ENCODE results near the gene ID1.

The ID1 gene, protein sequence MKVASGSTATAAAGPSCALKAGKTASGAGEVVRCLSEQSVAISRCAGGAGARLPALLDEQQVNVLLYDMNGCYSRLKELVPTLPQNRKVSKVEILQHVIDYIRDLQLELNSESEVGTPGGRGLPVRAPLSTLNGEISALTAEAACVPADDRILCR

DNA sequence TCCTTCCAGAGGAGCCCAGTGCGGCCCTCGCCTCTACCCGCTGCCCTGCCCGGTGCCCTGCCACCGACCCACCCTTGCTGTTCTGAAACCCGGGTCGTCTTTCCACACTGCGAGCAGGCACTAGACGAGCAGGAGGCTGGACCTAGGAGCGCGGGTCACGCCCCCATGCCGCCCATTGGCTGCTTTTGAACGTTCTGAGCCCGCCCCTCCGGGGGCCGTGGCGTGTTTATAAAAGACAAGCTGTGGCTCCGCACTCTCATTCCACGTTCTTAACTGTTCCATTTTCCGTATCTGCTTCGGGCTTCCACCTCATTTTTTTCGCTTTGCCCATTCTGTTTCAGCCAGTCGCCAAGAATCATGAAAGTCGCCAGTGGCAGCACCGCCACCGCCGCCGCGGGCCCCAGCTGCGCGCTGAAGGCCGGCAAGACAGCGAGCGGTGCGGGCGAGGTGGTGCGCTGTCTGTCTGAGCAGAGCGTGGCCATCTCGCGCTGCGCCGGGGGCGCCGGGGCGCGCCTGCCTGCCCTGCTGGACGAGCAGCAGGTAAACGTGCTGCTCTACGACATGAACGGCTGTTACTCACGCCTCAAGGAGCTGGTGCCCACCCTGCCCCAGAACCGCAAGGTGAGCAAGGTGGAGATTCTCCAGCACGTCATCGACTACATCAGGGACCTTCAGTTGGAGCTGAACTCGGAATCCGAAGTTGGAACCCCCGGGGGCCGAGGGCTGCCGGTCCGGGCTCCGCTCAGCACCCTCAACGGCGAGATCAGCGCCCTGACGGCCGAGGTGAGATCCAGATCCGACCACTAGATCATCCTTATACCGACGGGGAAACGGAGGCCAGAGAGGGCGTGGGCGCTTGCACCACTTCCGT lies at the start of gene ID1:
TSS of gene ID1 (plus strand) at position 259 of the 871 bp plus-strand sequence. CDS start at position 358, 99 bp downstream.
- DNase-seq: peak; percentile 88

DNA sequence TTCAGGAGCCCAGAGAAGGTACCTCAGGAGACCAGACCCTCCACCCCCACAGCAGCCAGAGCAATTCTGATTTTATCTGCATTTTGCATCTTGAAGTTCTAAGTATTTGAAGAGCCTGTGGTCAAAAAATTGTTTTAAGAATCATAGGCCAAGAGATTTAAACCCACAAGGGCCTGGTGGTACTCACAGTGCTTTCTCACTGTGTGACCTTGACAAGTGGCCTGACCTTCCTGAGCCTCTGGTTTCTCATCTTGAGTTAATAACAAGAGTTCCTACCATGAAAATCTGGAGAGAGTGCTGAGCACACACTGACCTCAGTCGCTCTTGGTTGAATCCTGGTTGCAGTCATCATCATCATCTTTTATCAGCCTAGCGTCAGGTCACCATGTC lies 45.4 kb upstream of the ID1 start:
- no peak for DNase-seq

DNA sequence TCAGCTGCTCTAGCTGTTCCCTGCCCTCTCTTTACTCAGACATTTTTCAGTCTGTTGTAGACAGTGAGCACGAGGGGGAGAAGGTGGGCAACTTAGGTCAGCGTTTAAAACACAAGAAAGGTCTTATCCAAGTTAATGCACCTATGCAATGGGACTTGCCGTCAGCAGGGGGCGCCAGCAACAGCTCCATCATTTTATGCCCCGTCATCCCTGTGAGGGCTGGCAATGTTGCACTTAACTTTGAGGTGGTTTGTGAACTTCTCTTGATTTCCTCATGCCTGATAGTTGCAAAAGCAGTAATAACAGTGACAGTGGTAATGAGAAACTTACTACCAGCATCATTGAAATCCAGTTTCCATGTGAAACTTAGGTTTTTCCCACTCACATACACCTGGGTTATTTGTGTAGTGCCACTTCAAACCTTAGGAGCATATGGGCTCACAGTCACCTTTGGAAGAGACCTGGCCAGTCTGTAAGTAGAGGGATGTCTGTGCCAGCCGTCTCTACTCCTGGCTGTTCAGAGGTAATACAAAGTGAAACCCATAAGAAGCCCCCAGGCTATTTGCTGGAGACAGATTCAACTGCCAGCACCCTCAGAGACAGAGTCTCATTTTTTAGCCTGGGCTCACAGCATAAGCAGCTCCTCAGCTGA lies 44.9 kb upstream of the ID1 start:
- peak; percentile 89 for DNase-seq

DNA sequence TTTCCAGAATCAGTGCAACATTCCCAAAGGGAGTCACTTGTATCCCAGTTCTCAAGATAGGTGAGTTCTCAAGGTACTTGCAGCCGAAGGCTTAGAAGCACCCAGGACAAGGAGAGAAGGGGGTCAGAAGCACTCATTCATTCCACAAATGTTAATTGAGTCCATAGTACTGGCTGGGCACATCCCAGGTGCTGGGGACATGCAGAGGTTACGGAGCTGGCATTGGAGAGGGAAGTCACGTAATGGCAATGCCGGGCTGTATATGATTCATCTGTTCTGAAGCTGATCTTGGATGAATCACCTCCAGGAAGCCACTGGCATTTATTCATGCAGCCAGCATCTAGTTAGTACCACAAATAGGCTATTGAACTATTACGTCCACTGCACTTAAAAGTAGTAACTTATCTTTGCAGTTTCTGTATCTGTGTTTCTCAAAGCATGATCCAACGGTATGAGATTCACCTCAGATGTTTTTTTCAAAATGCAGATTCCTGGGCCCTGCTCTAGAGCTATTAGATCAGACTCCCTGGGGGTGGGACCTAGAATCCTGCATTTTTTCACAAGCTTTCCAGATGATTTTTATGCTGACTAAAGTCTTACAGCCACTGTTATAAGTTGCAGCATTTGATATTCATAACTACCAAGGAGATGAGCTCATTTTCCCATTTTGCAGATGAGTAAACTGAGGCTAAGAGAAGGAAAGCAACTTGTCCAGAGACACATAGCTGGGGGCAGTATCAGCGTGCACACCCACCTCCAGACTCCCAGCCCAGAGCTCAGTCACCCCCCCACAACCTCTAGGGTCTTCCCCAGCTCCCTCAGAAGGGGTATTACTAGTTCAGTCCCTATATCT lies 44.1 kb upstream of the ID1 start:
- no peak for DNase-seq

DNA sequence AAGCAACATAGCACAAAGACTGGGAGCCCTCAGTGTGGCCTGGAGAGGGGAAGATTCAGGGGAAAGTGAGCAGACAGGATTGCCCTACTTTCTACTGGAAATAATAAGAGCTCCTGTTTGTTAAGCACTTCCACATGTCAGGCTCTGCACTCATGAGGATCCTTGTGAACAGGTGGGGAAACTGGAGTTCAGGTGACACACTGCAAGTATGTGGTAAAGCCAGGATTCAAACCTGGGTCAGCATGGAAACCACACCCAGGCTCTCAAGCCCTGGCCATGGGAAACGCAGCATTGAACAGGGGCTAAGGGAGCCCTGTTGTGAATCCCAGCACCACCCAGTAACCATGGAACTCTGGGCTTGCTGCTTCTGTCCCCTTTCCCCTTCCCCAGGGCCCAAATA lies 42.8 kb upstream of the ID1 start:
- DNase-seq: no peak

DNA sequence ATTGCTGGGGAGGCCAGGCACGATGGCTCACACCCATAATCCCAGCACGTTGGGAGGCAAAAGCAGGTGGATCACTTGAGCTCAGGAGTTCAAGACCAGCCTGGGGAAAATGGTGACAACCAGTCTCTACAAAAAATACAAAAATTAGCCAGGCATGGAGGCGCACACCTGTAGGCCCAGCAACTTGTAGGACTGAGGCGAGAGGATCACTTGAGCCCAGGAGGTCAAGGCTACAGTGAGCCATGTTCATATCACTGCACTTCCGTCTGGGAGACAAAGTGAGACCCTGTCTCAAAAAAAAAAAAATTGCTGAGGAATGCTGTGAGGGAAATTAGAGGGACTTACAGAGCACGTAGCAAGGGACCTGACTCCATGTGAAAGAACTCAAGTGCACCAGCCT lies 40.8 kb upstream of the ID1 start:
- no peak for DNase-seq

DNA sequence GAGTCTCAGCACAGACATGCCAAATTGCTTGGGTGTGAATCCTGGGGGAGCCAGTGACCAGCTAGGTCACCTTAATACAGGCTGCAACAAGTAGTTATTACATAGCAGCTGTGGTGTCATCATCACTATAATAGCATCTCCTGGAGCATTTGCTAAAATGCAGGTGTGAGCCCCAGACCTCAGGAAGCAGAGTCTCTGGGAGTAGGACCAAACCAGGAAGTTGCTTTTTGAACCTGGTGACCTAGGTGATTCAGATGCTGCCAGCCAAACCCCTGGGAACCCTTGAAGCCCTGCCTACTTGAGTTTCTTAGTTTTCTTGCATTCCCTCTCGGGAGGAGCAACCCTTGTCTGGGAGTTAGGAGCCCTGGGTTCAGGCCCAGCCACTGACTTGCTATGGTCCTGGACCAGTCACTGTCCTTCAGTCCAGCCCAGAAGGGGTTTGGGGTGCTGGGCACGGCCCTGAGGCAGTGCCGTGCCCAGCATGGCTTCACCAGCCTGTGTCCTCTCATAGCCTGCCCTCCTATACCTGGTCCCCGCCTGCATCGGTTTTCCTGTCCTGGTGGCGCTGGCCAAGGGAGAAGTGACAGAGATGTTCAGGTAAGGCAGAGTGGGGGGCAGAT lies 39.3 kb upstream of the ID1 start:
- DNase-seq: no peak

DNA sequence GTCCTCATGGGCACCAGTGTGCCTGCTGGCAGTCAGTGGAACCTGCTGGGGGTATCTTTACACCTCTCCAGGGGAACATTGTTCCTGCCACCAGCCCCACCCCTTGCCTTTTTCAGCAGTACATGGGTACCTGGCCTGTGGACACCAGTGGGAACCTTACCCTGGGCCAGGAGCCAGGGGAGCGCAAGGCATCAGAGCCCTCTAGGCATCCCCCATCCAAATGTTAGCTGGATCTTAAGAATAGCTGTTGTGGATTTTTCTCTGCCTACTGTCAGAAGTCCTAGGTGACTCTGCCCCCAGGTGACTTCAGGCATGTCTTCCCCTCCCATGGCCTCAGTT lies 38.8 kb upstream of the ID1 start:
- DNase-seq: no peak

DNA sequence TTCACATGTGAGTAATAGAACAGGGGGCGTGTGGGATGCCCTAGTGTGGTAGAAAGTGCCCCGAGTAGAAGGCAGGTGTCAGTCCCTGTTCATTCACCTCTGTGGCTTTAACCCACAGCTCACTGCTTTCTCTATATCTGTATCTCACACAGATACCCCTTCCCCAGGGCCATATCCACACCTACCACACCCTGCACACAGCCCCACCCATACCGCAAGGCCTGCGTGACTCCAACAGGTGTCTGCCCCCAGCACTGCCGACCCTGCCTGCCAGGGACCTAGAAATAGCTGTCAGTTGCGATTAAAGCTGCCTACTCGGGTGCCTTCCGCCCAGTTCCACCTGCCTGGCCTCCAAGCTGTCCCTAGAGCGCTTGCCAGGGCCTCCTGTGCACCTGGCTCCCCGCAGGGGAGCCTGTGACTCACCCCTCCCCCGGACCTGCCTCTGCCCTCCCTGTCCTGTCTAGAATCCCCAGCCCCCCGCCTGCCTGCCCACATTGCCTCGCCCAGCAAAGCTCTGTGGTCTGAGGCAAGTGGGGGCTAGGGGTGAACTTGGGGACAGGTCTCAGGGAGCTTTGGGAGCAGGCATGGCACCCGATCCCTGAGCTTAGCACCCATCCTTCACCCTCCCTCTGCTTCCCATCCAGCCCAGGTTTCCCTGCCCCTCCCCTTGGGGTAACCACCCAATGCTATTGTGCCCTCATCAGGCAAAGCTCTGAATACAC lies 38.3 kb upstream of the ID1 start:
- no peak for DNase-seq

DNA sequence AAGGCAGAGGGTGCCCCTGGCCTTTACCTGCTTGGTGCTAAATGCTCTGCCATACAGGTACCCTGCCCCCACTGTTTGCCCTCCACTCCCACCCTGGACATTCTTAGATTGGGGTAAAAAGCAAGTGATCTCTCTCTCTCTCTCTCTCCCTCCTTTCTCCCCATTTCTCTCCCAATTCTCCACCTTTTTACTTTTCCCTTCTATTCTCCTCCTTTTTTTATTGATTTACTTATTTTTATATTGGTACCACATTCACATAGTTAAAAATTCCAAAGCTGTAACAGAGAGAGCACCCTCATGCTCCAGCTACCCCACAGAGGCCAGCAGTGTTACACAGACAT lies 37.7 kb upstream of the ID1 start:
- no peak for DNase-seq

DNA sequence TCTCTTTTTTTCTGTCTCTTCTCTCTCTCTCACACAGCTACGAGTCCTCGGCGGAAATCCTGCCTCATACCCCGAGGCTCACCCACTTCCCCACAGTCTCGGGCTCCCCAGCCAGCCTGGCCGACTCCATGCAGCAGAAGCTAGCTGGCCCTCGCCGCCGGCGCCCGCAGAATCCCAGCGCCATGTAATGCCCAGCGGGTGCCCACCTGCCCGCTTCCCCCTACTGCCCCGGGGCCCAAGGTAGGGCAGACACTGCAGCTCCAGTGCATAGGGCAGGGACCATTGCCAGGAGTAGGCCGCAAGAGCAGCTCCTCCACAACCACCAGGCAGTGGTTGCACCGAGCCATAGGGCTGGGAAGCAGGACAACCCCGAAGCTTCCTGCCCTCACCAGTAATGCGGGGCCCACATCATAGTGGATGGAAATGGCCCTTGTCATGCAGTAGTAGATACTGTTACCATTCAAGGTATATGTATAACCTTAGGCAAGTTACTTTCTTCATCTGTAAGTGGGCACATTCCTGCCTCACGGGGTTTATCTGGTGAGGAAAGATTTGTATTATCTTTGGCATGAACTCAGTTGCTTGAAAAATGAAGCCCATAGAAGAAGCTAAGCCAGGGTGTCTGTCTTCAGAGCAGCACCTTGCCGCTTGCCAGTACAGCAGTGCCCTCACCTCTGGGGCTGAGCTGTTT lies 36.9 kb upstream of the ID1 start:
- DNase-seq: no peak

DNA sequence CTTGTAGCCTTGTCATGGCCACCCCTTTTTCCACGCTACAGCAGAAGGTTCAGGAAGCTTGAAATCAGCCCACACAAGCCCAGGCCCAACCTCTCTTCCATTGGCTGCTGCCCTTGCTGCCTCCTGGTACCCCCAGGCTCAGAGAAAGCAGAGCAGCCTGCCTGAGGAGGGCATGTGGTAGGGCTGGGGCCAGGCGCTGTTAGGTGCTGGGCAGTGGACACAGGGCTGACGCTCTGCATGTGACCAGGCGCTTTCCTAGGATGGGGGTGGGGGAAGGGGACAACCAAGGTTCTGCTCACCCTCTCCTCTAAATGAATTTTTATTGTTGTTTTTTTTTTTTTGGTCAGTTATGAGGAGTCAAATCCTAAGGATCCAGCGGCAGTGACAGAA lies 36.3 kb upstream of the ID1 start:
- no peak for DNase-seq

DNA sequence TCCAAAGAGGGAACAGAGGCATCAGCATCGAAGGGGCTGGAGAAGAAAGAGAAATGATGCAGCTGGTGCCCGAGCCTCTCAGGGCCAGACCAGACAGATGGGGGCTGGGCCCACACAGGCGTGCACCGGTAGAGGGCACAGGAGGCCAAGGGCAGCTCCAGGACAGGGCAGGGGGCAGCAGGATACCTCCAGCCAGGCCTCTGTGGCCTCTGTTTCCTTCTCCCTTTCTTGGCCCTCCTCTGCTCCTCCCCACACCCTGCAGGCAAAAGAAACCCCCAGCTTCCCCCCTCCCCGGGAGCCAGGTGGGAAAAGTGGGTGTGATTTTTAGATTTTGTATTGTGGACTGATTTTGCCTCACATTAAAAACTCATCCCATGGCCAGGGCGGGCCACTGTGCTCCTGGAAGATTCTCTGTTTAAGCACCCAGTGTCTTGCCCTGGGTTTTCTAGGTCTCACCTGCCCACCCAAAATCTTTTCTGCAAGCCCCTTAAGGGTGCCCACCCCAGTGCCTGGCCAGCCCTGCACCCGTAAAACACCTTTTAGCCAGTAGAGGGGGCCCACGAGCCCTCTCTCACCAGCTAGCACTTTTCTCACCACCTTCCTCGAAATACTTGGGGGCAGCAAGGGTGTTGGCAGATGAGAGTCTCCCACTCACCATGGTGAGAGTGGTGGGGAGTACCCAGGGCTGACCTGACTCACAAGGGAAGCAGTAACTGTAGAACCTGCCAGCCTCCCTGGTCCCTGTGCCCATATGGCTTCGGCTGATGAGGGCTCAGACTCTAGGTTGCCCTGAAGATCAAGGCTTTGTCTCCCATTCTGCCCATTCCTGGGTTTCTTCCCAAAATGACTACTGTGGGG lies 35.7 kb upstream of the ID1 start:
- DNase-seq: peak; percentile 88

DNA sequence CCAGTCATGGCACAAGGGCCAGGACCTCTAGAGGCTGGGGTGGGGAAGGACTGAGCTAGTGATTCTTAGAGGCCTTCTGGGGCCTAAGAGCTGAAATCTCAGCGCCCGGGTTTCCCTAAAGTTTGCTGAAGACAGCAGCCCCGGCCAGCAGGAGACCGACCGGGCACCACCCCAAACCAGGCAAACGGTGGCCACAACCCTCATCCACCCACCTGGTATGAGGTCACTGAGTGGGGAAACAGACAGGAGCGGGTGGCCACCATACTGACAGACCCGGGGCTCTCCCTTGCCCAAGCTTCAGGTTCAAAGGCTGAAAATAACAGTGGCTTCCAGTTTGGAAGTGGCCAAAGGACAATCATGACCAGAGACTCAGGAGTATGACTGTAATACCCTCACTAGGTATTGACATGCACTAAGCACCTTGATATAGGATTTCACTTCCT lies 35.0 kb upstream of the ID1 start:
- no peak for DNase-seq

DNA sequence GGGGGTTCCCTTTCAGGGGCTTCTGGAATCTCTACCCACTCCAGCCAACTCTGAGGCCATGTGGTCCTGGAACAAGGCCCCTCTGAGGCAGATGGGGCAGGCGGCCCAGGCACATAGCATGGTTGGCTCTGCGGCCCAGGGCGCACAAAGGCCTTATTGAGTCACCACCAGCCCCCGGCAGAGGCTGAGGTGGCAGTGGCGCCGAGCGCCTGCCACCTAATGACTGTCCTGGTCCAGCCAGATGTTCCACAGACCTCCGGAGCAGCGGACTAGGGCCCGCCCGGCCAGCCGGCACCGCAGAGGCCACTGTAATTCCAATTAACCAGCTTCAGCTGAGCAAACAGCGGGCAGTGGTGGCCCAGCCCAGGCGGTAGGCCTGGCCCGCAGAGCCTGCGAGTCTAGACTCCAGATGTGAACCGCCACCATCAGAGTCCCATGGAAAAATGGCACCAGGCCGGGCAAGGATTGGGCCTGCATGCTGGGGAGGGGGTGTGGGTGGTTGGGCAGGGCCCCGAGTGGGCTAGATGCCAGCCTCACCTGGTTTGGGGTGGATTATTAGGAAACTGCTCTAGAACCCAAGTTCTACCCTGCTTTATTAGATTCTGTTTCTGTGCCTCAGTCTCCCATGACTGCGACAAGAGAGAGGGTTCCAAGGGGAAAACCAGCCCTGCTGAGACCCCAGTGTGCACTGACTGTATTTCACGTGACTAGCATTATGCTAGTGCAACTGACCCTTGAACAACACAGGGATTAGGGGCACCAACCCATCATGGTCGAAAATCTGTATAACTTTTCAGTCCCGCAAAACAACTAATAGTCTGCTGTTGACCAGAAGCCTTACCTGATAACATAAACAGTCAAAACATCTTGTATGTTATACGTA lies 34.1 kb upstream of the ID1 start:
- DNase-seq: no peak

DNA sequence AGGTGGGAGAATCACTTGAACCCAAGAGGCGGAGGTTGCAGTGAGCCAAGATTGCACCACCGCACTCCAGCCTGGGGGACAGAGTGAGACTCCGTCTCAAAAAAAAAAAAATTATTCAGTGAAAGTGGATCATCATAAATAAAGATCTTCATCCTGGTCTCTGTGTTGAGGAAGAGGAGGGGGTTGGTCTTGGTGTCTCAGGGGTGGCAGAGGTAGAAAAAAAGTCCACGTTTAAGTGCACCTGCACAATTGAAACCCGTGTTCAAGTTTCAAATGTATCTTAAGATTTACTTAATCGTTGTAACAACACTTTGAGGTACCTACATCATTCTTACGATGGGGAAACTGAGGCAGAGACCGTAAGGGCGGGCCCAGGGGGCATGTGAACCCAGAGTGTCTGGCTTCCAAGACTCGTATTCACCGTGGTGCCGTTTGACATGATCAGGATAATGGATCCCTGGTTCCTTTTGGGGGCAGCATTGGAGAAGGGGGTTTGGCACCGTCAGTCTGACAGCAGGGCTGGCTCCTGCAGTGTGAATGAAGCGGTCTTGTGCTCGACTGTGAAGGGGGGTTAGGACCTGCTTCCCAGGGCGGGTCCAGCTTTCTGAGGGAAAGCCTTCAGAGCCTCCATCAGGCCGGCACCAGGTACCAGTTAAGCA lies 32.9 kb upstream of the ID1 start:
- DNase-seq: no peak

DNA sequence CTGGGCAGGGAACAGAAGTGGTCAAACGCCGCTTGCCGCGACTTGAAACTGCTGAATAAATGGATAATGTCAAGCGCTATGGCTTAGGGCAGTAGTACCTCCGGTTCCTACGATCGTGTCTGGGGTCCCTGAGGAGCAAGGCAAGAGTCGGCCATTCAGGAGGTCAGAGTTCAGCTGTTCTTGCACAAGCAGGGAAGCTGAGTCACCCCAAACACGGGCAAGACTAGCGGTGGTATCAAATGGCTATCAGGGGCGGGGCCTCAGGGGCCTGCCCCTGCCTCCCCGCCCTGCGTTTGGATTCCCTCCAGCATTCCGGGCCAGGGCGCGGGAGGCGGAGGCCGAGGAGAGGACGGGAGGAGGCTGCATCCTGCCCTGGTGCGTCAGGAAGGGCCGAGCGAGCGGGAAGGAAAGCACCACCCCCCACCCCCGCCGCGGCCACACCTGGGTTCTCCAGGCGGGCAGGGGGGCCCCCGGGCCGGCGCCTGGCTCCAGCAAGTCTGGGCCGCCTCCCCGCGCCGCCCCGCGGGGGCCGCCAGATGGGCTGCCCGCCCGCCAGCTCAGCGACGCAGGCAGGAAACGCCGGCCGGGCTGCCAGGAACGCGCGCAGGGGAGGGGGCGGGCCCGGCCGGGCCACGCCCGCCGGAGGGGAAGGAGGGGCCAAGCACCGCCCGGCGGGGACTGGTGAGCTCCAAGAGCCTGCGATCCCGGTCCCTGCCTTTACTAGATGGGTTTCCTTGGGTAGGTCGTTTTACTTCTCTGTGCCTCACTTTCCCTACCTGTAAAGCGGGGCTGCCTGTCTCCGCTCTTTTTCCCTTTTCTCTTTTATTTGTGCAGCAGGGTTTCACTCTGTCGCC lies 32.2 kb upstream of the ID1 start:
- peak; percentile 94 for DNase-seq

Measured in activated CD8-positive, alpha-beta memory T cell treated with anti-CD3 and anti-CD28 coated beads, Interleukin-2, amount 50 U/mL, for 48 hours (primary cell).